WTC11 (cell line): ENCODE results near the gene SLK. TPM values are rescaled to one million over a fixed set of nuclear protein-coding genes. Genes with fewer than 3 reads are reported as not detected.

Experiments
- ATAC-seq: fragments of 200-7000 bp; cut with Tn5 transposase; 2 replicates; pipeline ENCODE4 v1.10.0; 2021; ENCODE audit warnings: mild to moderate bottlenecking, moderate library complexity
- CTCF ChIA-PET: fragments of 300-600 bp; sonication (Branson Sonifier 250); formaldehyde crosslinking; loops from one replicate; lab custom pipeline; 2021; ENCODE audit warnings: antibody characterized with exemption; lab: Charles Lee
- POLR2A ChIA-PET: fragments of 350-600 bp; sonication (Branson Sonifier 250); formaldehyde crosslinking; loops from one replicate; lab custom pipeline; 2021; ENCODE audit warnings: antibody characterized with exemption; lab: Charles Lee
- DNase-seq: peaks from one replicate; pipeline ENCODE4 v3.0.0; 2021; ENCODE audit warnings: low spot score
- H3K27ac Mint-ChIP-seq: 2 replicates; pipeline ENCODE4 v1.8.0; 2021; ENCODE audit warnings: mixed read lengths
- H3K27me3 Mint-ChIP-seq: 2 replicates; pipeline ENCODE4 v1.8.0; 2021; ENCODE audit warnings: low read depth, mild to moderate bottlenecking, moderate library complexity, mixed read lengths
- H3K36me3 Mint-ChIP-seq: 2 replicates; pipeline ENCODE4 v1.8.0; 2021; ENCODE audit warnings: mixed read lengths
- H3K4me1 Mint-ChIP-seq: 2 replicates; pipeline ENCODE4 v1.8.0; 2022; ENCODE audit warnings: mixed read lengths
- H3K4me3 Mint-ChIP-seq: 2 replicates; pipeline ENCODE4 v1.8.0; 2021; ENCODE audit warnings: mild to moderate bottlenecking, moderate library complexity, mixed read lengths
- H3K9me3 Mint-ChIP-seq: 2 replicates; pipeline ENCODE4 v1.8.0; 2021; ENCODE audit warnings: mixed read lengths
- ATF6 ChIP-seq: sonication (generic); formaldehyde crosslinking; IDR thresholded peaks from 2 replicates; pipeline ENCODE4 v1.8.1; 2023; ENCODE audit warnings: mild to moderate bottlenecking, missing genetic modification reagents
- E2F4 ChIP-seq: sonication (generic); formaldehyde crosslinking; IDR thresholded peaks from 2 replicates; pipeline ENCODE4 v1.8.1; 2022; ENCODE audit warnings: low read depth, mild to moderate bottlenecking, moderate library complexity, missing genetic modification reagents, borderline replicate concordance
- FOXJ3 ChIP-seq: sonication (generic); formaldehyde crosslinking; IDR thresholded peaks from 2 replicates; pipeline ENCODE4 v1.9.0; 2021; ENCODE audit warnings: missing genetic modification reagents, mild to moderate bottlenecking, borderline replicate concordance
- FOXK1 ChIP-seq: sonication (generic); formaldehyde crosslinking; IDR thresholded peaks from 2 replicates; pipeline ENCODE4 v1.8.0; 2022; ENCODE audit warnings: mild to moderate bottlenecking, moderate library complexity, missing genetic modification reagents
- GRHL2 ChIP-seq: fragments of 250-450 bp; sonication (Bioruptor Pico); IDR thresholded peaks from 2 replicates; pipeline ENCODE4 v1.8.0; 2022; ENCODE audit warnings: mild to moderate bottlenecking, moderate library complexity; ENCODE audit not compliant: insufficient replicate concordance, severe bottlenecking
- MXD4 ChIP-seq: fragments of 250-450 bp; sonication (Bioruptor Pico); IDR thresholded peaks from 2 replicates; pipeline ENCODE4 v1.8.0; 2021; ENCODE audit warnings: mild to moderate bottlenecking, moderate library complexity, borderline replicate concordance
- NFATC4 ChIP-seq: fragments of 250-450 bp; sonication (Bioruptor Pico); IDR thresholded peaks from 2 replicates; pipeline ENCODE4 v1.9.0; 2021; ENCODE audit warnings: mild to moderate bottlenecking
- NR1H2 ChIP-seq: sonication (generic); formaldehyde crosslinking; IDR thresholded peaks from 2 replicates; pipeline ENCODE4 v1.9.0; 2021; ENCODE audit warnings: mild to moderate bottlenecking, moderate library complexity, missing genetic modification reagents
- SMAD4 ChIP-seq: sonication (generic); formaldehyde crosslinking; IDR thresholded peaks from 2 replicates; pipeline ENCODE4 v1.8.0; 2022; ENCODE audit warnings: mild to moderate bottlenecking, missing genetic modification reagents
- TCF7 ChIP-seq: sonication (generic); formaldehyde crosslinking; IDR thresholded peaks from 2 replicates; pipeline ENCODE4 v1.8.0; 2022; ENCODE audit warnings: mild to moderate bottlenecking, low read depth, missing genetic modification reagents, moderate library complexity
- TEAD1 ChIP-seq: sonication (generic); formaldehyde crosslinking; IDR thresholded peaks from 2 replicates; pipeline ENCODE4 v1.8.0; 2022; ENCODE audit warnings: mild to moderate bottlenecking, missing genetic modification reagents
- ZNF138 ChIP-seq: sonication (generic); formaldehyde crosslinking; conservative IDR thresholded peaks from 2 replicates; pipeline ENCODE4 v1.8.1; 2022; ENCODE audit warnings: mild to moderate bottlenecking, moderate library complexity, missing genetic modification reagents
- ZNF317 ChIP-seq: sonication (generic); formaldehyde crosslinking; IDR thresholded peaks from 2 replicates; pipeline ENCODE4 v1.8.1; 2023; ENCODE audit warnings: low read depth, mild to moderate bottlenecking, moderate library complexity, missing genetic modification reagents, borderline replicate concordance
- ZNF396 ChIP-seq: fragments of 250-450 bp; sonication (Bioruptor Pico); IDR thresholded peaks from 2 replicates; pipeline ENCODE4 v1.8.0; 2021; ENCODE audit warnings: mild to moderate bottlenecking, moderate library complexity, borderline replicate concordance
- ZNF512 ChIP-seq: sonication (generic); formaldehyde crosslinking; IDR thresholded peaks from 2 replicates; pipeline ENCODE4 v1.8.1; 2022; ENCODE audit warnings: missing genetic modification reagents, borderline replicate concordance
- total RNA-seq: library from RNA; stranded (reverse); gene quantifications from 3 replicates; pipeline ENCODE4 v1.2.3, GENCODE V29; 2021
- TF ChIP-seq, protein P1 (sequence below): sonication (generic); formaldehyde crosslinking; conservative IDR thresholded peaks from 2 replicates; pipeline ENCODE4 v1.8.1; 2022; ENCODE audit warnings: mild to moderate bottlenecking, missing genetic modification reagents
- TF ChIP-seq, protein P2 (sequence below): sonication (generic); formaldehyde crosslinking; IDR thresholded peaks from 2 replicates; pipeline ENCODE4 v1.8.0; 2023; ENCODE audit warnings: mild to moderate bottlenecking, missing genetic modification reagents
- TF ChIP-seq, protein P3 (sequence below): fragments of 250-450 bp; sonication (Bioruptor Pico); IDR thresholded peaks from 2 replicates; pipeline ENCODE4 v1.9.0; 2021; ENCODE audit warnings: mild to moderate bottlenecking
- TF ChIP-seq, protein P4 (sequence below): fragments of 250-450 bp; sonication (Bioruptor Pico); IDR thresholded peaks from 2 replicates; pipeline ENCODE4 v1.9.0; 2021; ENCODE audit warnings: mild to moderate bottlenecking

Gene SLK
- total RNA-seq, 1 experiment from 2014 or later, result 19.2 TPM

DNA sequence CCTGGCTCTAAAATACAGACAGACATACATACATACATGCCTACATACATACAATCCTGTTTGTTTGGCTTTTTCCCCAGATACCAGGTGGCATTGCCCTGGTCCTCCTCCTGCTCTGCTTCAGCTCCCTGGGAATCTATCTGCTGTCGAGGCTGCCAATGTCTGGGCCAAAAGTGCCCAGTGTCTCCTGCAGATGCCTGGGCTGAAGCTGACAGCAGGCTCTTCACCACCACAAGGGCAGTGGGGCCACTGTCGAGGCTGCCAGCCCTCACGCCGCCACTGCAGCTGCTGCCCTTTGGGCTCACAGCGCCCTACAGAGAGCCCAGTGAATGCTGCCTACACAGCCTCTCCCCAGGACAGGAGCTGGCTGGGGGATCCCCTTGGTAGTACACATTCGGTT lies 30.9 kb upstream of the SLK start:
- H3K9me3 Mint-ChIP-seq, result no peaks in the 10 kb centered on the region; the same call in 1 of the 2 replicates
- ChIA-PET POLR2A (no interaction called here), CTCF (interaction anchor here (0.8 kb wide), 1 partner anchor 9 kb away, joined by 3 read pairs; no protein-coding TSS in a partner anchor)
- no peak overlapping the region for H3K4me3 Mint-ChIP-seq
- H3K27ac Mint-ChIP-seq, result no peak overlapping the region
- H3K4me1 Mint-ChIP-seq, result no peaks in the 10 kb centered on the region
- H3K36me3 Mint-ChIP-seq, result no peaks in the 10 kb centered on the region
- no peaks in the 10 kb centered on the region for H3K27me3 Mint-ChIP-seq
- TF ChIP-seq GRHL2 (CRISPR knock-in tag) (no peak), TEAD1 (no peak), ZNF396 (no peak), FOXJ3 (no peak), SMAD4 (CRISPR knock-in tag) (no peak), ZNF317 (CRISPR knock-in tag) (no peak), FOXK1 (CRISPR knock-in tag) (no peak), NFATC4 (CRISPR knock-in tag) (no peak), ATF6 (CRISPR knock-in tag) (no peak), ZNF512 (CRISPR knock-in tag) (no peak), E2F4 (CRISPR knock-in tag) (no peak), NR1H2 (CRISPR knock-in tag) (no peak), MXD4 (CRISPR knock-in tag) (no peak), ZNF138 (CRISPR knock-in tag) (no peak), TCF7 (CRISPR knock-in tag) (no peak)
- TF ChIP-seq, protein P1, sequence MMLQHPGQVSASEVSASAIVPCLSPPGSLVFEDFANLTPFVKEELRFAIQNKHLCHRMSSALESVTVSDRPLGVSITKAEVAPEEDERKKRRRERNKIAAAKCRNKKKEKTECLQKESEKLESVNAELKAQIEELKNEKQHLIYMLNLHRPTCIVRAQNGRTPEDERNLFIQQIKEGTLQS (CRISPR knock-in tag), result no peak
- TF ChIP-seq, protein P2, sequence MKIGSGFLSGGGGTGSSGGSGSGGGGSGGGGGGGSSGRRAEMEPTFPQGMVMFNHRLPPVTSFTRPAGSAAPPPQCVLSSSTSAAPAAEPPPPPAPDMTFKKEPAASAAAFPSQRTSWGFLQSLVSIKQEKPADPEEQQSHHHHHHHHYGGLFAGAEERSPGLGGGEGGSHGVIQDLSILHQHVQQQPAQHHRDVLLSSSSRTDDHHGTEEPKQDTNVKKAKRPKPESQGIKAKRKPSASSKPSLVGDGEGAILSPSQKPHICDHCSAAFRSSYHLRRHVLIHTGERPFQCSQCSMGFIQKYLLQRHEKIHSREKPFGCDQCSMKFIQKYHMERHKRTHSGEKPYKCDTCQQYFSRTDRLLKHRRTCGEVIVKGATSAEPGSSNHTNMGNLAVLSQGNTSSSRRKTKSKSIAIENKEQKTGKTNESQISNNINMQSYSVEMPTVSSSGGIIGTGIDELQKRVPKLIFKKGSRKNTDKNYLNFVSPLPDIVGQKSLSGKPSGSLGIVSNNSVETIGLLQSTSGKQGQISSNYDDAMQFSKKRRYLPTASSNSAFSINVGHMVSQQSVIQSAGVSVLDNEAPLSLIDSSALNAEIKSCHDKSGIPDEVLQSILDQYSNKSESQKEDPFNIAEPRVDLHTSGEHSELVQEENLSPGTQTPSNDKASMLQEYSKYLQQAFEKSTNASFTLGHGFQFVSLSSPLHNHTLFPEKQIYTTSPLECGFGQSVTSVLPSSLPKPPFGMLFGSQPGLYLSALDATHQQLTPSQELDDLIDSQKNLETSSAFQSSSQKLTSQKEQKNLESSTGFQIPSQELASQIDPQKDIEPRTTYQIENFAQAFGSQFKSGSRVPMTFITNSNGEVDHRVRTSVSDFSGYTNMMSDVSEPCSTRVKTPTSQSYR (CRISPR knock-in tag), result no peak
- TF ChIP-seq, protein P3, sequence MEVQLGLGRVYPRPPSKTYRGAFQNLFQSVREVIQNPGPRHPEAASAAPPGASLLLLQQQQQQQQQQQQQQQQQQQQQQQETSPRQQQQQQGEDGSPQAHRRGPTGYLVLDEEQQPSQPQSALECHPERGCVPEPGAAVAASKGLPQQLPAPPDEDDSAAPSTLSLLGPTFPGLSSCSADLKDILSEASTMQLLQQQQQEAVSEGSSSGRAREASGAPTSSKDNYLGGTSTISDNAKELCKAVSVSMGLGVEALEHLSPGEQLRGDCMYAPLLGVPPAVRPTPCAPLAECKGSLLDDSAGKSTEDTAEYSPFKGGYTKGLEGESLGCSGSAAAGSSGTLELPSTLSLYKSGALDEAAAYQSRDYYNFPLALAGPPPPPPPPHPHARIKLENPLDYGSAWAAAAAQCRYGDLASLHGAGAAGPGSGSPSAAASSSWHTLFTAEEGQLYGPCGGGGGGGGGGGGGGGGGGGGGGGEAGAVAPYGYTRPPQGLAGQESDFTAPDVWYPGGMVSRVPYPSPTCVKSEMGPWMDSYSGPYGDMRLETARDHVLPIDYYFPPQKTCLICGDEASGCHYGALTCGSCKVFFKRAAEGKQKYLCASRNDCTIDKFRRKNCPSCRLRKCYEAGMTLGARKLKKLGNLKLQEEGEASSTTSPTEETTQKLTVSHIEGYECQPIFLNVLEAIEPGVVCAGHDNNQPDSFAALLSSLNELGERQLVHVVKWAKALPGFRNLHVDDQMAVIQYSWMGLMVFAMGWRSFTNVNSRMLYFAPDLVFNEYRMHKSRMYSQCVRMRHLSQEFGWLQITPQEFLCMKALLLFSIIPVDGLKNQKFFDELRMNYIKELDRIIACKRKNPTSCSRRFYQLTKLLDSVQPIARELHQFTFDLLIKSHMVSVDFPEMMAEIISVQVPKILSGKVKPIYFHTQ (CRISPR knock-in tag), result no peak
- TF ChIP-seq, protein P4, sequence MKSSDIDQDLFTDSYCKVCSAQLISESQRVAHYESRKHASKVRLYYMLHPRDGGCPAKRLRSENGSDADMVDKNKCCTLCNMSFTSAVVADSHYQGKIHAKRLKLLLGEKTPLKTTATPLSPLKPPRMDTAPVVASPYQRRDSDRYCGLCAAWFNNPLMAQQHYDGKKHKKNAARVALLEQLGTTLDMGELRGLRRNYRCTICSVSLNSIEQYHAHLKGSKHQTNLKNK (CRISPR knock-in tag), result no peak
- no peak for ATAC-seq
- DNase-seq, result no peak
